Fibroblast of the aortic adventitia (primary cell): Measurements from ENCODE around the gene TREH. TPM values are rescaled to one million over a fixed set of nuclear protein-coding genes. Genes with fewer than 3 reads are reported as not detected.
A peak's percentile ranks its signal among the peaks of the same experiment; 100 is the strongest.

ENCODE experiments used
- DNase-seq: peaks from one replicate; pipeline ENCODE4 v3.0.0-alpha.2; 2010; ENCODE audit warnings: low read depth
- H3K4me3 ChIP-seq: 2 replicates; pipeline ENCODE4 v1.5.1; 2011; ENCODE audit warnings: low read depth, mild to moderate bottlenecking, control low read depth, low read length, moderate library complexity
- CTCF ChIP-seq: IDR thresholded peaks from 2 replicates; pipeline ENCODE4 v1.5.1; 2011; ENCODE audit warnings: mild to moderate bottlenecking, low read length, control low read depth, inconsistent platforms; ENCODE audit not compliant: insufficient read depth
- total RNA-seq: library from RNA; depleted of rRNA; stranded (reverse); fragments of >200 nt; gene quantifications from 2 replicates; pipeline ENCODE4 v1.2.3, GENCODE V29; 2012; ENCODE audit warnings: low replicate concordance

The TREH gene
- total RNA-seq, 1 donor: not detected

DNA sequence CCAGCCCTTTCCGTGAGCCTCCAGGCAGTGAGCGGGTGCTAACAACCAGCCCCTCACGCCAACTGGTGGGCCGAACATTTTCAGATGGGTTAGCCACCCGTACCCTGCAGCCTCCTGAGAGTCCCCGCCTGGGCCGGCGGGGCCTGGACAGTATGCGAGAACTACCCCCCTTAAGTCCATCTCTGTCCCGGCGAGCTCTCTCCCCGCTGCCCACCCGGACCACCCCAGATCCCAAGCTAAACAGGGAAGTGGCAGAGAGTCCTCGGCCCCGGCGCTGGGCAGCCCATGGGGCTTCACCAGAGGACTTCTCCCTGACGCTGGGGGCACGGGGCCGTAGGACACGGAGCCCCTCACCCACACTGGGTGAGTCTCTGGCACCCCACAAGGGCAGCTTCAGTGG is 51.4 kb downstream of the TREH start:
- TF ChIP-seq CTCF: no peak
- no peak overlapping the region for H3K4me3 ChIP-seq
- no peak for DNase-seq

- H3K4me3 ChIP-seq: no peak overlapping the region
- no peak for TF ChIP-seq CTCF
- no peak for DNase-seq
These were observed 51.9 kb downstream of the TREH start for GRCh38 chr11:118627566-118627965.

GRCh38 chr11:118625976-118626375 is 53.5 kb downstream of the TREH start:
- TF ChIP-seq CTCF: no peak
- H3K4me3 ChIP-seq: no peak overlapping the region
- no peak for DNase-seq

DNA sequence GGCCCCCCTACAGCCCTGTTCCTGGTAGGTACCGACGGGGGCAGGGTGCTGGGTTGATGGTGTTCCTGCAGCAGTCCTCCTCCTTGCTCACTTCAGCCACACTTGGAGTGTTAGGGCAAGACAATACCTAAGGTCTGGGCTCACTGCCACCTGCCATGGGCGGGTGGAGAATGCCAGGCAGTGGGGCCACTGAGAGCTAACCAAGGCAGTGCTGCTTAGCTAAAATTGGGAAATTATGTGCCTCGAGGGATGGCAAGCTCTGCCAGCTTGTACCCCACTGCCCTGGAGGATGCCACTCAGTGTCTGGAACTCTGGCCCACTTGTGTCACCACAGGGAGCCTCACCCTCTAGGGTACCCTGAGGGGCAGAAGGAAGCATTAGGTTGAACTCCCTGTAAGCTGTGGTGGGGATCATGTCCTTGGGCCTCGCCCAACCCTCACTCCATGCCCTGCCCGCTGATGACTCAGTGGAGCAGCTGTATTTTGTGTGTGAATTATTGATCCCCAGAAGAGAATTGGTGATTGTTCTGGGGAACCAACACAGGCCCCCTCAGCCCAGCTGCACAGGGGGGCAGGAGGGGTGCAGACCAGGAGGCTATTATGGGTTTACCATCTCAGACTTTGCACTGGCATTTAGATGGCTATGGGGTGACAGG is 54.3 kb downstream of the TREH start:
- DNase-seq: no peak
- no peak overlapping the region for H3K4me3 ChIP-seq
- TF ChIP-seq CTCF: no peak

DNA sequence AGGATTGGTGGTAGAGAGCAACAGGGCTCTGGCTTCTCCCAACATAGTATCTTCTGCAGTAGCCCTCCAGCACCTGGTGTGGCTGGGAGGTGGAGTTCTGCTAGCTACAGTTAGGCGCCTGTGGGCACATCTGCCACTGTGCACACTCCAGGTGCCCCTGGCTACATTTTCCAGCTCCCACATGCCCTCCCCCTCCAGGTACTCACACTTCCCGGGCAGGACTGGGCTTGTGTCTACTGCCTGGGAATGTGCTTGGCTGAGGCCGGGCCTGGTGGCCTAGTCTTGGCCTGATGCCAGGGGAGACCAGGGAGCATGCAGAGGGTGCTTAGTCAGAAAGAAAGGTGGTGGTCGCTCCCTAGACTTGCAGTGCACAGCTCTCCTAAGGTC is 56.2 kb downstream of the TREH start:
- peak overlapping the region; percentile 16 for H3K4me3 ChIP-seq
- no peak for TF ChIP-seq CTCF
- peak; percentile 53 for DNase-seq

GRCh38 chr11:118622376-118623268 is 56.8 kb downstream of the TREH start:
- no peak for TF ChIP-seq CTCF
- peak overlapping the region; percentile 70 for H3K4me3 ChIP-seq
- peak; percentile 63 for DNase-seq
